Lower leg skin (tissue), 3 donors: ENCODE results near the gene PRF1.

Experiments used
- CTCF ChIP-seq, 3 donors: fragments of 450-650 bp; IDR thresholded peaks; one replicate each; pipeline ENCODE4 v1.5.1; 2016; ENCODE audit warnings: antibody characterized with exemption in 3 of 3, mild to moderate bottlenecking in 3 of 3, moderate library complexity in 2 of 3
- POLR2A ChIP-seq, 2 donors: fragments of 450-650 bp; IDR thresholded peaks; one replicate each; pipeline ENCODE4 v1.6.1; 2016 to 2017; ENCODE audit warnings: antibody characterized with exemption in 2 of 2, mild to moderate bottlenecking in 1 of 2, moderate library complexity in 1 of 2

DNA sequence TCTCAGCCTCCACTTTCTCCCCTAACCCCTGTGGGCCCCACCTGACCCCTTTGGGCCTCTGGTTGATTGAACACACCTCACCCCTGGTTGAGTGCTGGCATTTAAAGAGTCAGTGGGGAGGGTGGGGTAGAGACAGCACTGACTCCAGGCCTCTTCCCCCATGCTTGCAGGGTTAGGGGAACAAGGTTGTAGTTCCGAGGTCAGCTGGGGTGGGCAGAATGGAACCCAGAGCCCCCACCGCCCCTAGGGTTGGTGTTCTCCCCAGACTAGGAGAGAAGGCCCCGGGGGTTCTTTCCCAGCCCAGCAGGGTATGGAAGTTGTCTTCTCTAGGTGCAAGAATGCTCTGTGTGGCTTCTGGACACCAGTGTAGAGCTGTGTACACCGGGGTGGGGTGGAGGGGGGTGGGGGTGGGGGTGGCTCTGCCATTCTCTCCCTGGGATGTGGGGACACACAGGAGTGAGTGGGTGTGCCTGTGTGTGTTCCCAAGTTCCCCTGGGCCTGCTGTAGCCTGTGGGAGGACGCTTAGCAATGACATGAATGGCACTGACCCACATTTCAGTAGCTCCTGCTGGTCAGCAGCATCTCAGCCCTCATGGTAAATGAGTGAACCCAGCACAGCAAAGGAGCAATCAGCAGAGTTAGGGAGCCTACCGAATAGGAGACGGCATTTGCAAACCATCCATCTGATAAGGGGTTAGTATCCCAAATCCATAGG, 33.6 kb downstream of the PRF1 start:
- TF ChIP-seq POLR2A (IDR thresholded peaks at IDR 0.05) (no peak), CTCF (IDR thresholded peaks at IDR 0.05) (no peak)
